Retinal pigment epithelial cell (primary cell): ENCODE measurements around the gene NEBL.

Experiments used
- DNase-seq: peaks from one replicate; pipeline ENCODE4 v3.0.0-alpha.2; 2010; ENCODE audit warnings: low read depth
- H3K4me3 ChIP-seq: 2 replicates; pipeline ENCODE4 v1.5.1; 2011; ENCODE audit warnings: mild to moderate bottlenecking, low read length, control low read depth, moderate library complexity
- CTCF ChIP-seq: conservative IDR thresholded peaks from 2 replicates; pipeline ENCODE4 v1.5.1; 2011; ENCODE audit warnings: low read depth, low read length, control low read depth, inconsistent platforms

NEBL gene

GRCh38 chr10:20769481-20769880 lies 127.6 kb downstream of the NEBL start:
- no peak for DNase-seq
- no peak for TF ChIP-seq CTCF
- H3K4me3 ChIP-seq: no peak overlapping the region

DNA sequence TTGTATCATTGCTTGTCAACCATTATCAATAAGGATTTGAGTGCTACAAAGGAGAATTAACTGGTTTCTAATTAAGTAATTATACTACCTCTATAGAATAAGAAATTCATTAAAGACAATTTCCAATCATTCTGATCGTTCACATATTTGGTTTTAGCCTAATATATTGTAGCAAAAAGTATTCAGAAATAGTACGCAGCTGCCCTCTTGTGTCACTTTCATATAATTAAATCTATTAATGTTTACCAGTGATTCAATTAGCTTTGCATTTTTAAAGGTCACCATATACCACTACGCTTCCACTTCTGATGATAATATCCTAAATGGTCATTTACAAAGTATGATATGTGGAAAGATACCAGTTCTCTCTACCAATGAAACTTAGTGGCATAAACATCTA lies 128.3 kb downstream of the NEBL start:
- H3K4me3 ChIP-seq: no peak overlapping the region
- TF ChIP-seq CTCF: peak; percentile 38
- no peak for DNase-seq

DNA sequence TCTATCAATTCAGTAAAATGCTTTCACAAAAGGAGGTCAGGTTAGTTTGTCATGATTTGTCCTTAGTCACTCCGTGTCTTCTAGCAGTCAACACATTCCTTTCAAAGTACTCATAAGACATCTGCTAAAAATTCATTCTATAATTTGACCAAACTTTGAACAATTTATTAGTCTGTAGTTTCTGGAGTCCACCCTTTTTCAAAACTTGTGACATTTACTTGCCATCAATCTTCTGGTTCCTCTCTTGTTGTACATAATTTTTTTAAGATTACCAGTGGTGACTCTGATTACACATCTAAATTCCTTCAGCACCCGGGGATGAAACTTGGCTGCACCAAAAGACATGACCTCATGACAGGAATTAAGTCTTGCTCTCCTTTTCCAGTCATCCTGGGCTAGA lies 130.1 kb downstream of the NEBL start:
- peak; percentile 27 for DNase-seq
- H3K4me3 ChIP-seq: no peak overlapping the region

DNA sequence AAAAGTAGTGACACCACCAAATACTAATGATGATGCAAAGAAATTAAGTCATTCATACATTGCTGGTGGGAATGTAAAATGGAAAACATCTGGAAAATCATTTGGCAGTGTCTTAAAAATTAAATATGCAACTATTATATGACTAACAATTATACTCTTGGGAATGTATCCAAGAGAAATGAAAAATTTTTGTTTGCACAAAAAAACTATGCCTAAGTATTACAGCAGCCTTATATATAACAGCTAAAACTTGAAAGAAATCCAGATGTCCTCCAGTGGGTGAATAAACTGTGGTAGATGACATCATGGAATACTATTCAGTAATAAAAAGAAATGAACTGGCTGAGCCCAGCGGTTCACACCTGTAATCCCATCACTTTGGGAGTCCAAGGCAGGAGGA lies 132.0 kb downstream of the NEBL start:
- no peak overlapping the region for H3K4me3 ChIP-seq
- DNase-seq: no peak
- no peak for TF ChIP-seq CTCF

More for the DNA sequence above, 130.1 kb downstream of the NEBL start:
- TF ChIP-seq CTCF: no peak

DNA sequence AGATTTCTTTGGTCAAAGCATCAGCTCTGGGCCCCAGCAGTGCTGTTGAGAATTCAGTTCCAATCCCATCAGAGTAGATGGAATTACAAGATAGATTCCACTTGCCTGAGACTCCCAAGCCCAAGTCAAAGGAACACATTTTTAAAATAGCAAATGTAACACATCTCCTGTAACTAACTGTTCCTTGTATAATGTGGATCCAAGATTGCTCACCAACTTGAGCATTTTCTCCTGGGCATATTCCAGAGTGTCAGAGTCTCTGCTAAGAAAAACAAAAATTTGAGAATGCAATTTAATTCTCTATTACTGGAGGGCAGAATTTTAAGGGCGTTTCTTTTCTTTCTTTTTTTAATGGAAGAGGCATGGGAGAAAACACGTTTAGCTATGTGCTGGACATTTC lies 136.7 kb downstream of the NEBL start:
- no peak overlapping the region for H3K4me3 ChIP-seq
- TF ChIP-seq CTCF: no peak
- no peak for DNase-seq

GRCh38 chr10:20748551-20748950 lies 148.6 kb downstream of the NEBL start:
- H3K4me3 ChIP-seq: no peak overlapping the region
- no peak for DNase-seq
- no peak for TF ChIP-seq CTCF

GRCh38 chr10:20747782-20748181 lies 149.3 kb downstream of the NEBL start:
- no peak overlapping the region for H3K4me3 ChIP-seq
- no peak for TF ChIP-seq CTCF
- DNase-seq: no peak
